ENCODE results near the gene CYP3A5. TPM values are rescaled to one million over a fixed set of nuclear protein-coding genes. Genes with fewer than 3 reads are reported as not detected.
"Not testable (repeated sequence)": the region's sequence is repeated elsewhere in the genome, so short reads cannot be mapped to it uniquely, and the experiment has no call there.

CYP3A5 gene
- total RNA-seq, 1 donor from 2014 or later = 1.0 TPM

GRCh38 chr7:99644431-99644830 lies 35.4 kb downstream of the CYP3A5 start:
- Histone ChIP-seq H3K36me3 (ENCODE audit: control insufficient read depth in 3 of 3, insufficient read depth in 3 of 3, low read length in 3 of 3) (peaks cover 4 to 16% (median 10%) of the 10 kb centered on the region in 3 donors), H3K9ac (ENCODE audit: low read depth in 1 of 3, low read length in 3 of 3) (no peak overlapping the region), H3K4me1 (ENCODE audit: control insufficient read depth in 3 of 3, insufficient read depth in 3 of 3, low read length in 3 of 3) (no peaks in the 10 kb centered on the region), H3K27me3 (ENCODE audit: control insufficient read depth in 3 of 3, insufficient read depth in 3 of 3, low read length in 3 of 3) (no peaks in the 10 kb centered on the region), H3K4me3 (ENCODE audit: low read length in 3 of 3) (no peak overlapping the region), H3K9me3 (ENCODE audit: control insufficient read depth in 3 of 3, low read length in 3 of 3) (no peaks in the 10 kb centered on the region), H3K27ac (ENCODE audit: low read depth, low read length) (no peak overlapping the region)

- H3K9ac ChIP-seq (ENCODE audit: low read depth in 1 of 3, low read length in 3 of 3) = no peak overlapping the region
- no peaks in the 10 kb centered on the region for H3K9me3 ChIP-seq (ENCODE audit: control insufficient read depth in 3 of 3, low read length in 3 of 3)
- no peak overlapping the region for H3K27ac ChIP-seq (ENCODE audit: low read depth, low read length)
- peaks cover 5 to 19% (median 15%) of the 10 kb centered on the region in 3 donors for H3K36me3 ChIP-seq (ENCODE audit: control insufficient read depth in 3 of 3, insufficient read depth in 3 of 3, low read length in 3 of 3)
- H3K27me3 ChIP-seq (ENCODE audit: control insufficient read depth in 3 of 3, insufficient read depth in 3 of 3, low read length in 3 of 3) = no peaks in the 10 kb centered on the region
- H3K4me1 ChIP-seq (ENCODE audit: control insufficient read depth in 3 of 3, insufficient read depth in 3 of 3, low read length in 3 of 3) = no peaks in the 10 kb centered on the region
- H3K4me3 ChIP-seq (ENCODE audit: low read length in 3 of 3) = no peak overlapping the region
Observed at GRCh38 chr7:99643464-99643863, 36.3 kb downstream of the CYP3A5 start.

- no peaks in the 10 kb centered on the region for H3K9me3 ChIP-seq (ENCODE audit: control insufficient read depth in 3 of 3, low read length in 3 of 3)
Observed at GRCh38 chr7:99642027-99642426, 37.8 kb downstream of the CYP3A5 start.

GRCh38 chr7:99639267-99639666 lies 40.5 kb downstream of the CYP3A5 start:
- H3K27ac ChIP-seq (ENCODE audit: low read depth, low read length) = no peak overlapping the region
- no peak overlapping the region for H3K9ac ChIP-seq (ENCODE audit: low read depth in 1 of 3, low read length in 3 of 3)
- H3K4me3 ChIP-seq (ENCODE audit: low read length in 3 of 3) = no peak overlapping the region
- H3K36me3 ChIP-seq (ENCODE audit: control insufficient read depth in 3 of 3, insufficient read depth in 3 of 3, low read length in 3 of 3) = peaks cover 3 to 17% (median 15%) of the 10 kb centered on the region in 3 donors
- no peaks in the 10 kb centered on the region for H3K9me3 ChIP-seq (ENCODE audit: control insufficient read depth in 3 of 3, low read length in 3 of 3)
- H3K4me1 ChIP-seq (ENCODE audit: control insufficient read depth in 3 of 3, insufficient read depth in 3 of 3, low read length in 3 of 3) = no peaks in the 10 kb centered on the region
- H3K27me3 ChIP-seq (ENCODE audit: control insufficient read depth in 3 of 3, insufficient read depth in 3 of 3, low read length in 3 of 3) = no peaks in the 10 kb centered on the region

More at GRCh38 chr7:99642027-99642426, 37.8 kb downstream of the CYP3A5 start:
- Histone ChIP-seq H3K4me1 (ENCODE audit: control insufficient read depth in 3 of 3, insufficient read depth in 3 of 3, low read length in 3 of 3) (no peaks in the 10 kb centered on the region), H3K36me3 (ENCODE audit: control insufficient read depth in 3 of 3, insufficient read depth in 3 of 3, low read length in 3 of 3) (peaks cover 7 to 18% (median 18%) of the 10 kb centered on the region in 3 donors), H3K4me3 (ENCODE audit: low read length in 3 of 3) (no peak overlapping the region), H3K9ac (ENCODE audit: low read depth in 1 of 3, low read length in 3 of 3) (no peak overlapping the region), H3K27me3 (ENCODE audit: control insufficient read depth in 3 of 3, insufficient read depth in 3 of 3, low read length in 3 of 3) (no peaks in the 10 kb centered on the region), H3K27ac (ENCODE audit: low read depth, low read length) (no peak overlapping the region)

GRCh38 chr7:99638731-99639130 lies 41.1 kb downstream of the CYP3A5 start:
- Histone ChIP-seq H3K4me3 (ENCODE audit: low read length in 3 of 3) (no peak overlapping the region), H3K9ac (ENCODE audit: low read depth in 1 of 3, low read length in 3 of 3) (no peak overlapping the region), H3K27me3 (ENCODE audit: control insufficient read depth in 3 of 3, insufficient read depth in 3 of 3, low read length in 3 of 3) (no peaks in the 10 kb centered on the region), H3K4me1 (ENCODE audit: control insufficient read depth in 3 of 3, insufficient read depth in 3 of 3, low read length in 3 of 3) (no peaks in the 10 kb centered on the region), H3K36me3 (ENCODE audit: control insufficient read depth in 3 of 3, insufficient read depth in 3 of 3, low read length in 3 of 3) (peaks cover 3 to 18% (median 14%) of the 10 kb centered on the region in 3 donors), H3K9me3 (ENCODE audit: control insufficient read depth in 3 of 3, low read length in 3 of 3) (no peaks in the 10 kb centered on the region), H3K27ac (ENCODE audit: low read depth, low read length) (no peak overlapping the region)

- H3K9ac ChIP-seq (ENCODE audit: low read depth in 1 of 3, low read length in 3 of 3); H3K27ac ChIP-seq (ENCODE audit: low read depth, low read length); H3K27me3 ChIP-seq (ENCODE audit: control insufficient read depth in 3 of 3, insufficient read depth in 3 of 3, low read length in 3 of 3); H3K4me3 ChIP-seq (ENCODE audit: low read length in 3 of 3); H3K4me1 ChIP-seq (ENCODE audit: control insufficient read depth in 3 of 3, insufficient read depth in 3 of 3, low read length in 3 of 3); H3K9me3 ChIP-seq (ENCODE audit: control insufficient read depth in 3 of 3, low read length in 3 of 3): not testable (repeated sequence)
- H3K36me3 ChIP-seq (ENCODE audit: control insufficient read depth in 3 of 3, insufficient read depth in 3 of 3, low read length in 3 of 3) = peaks cover 5 to 12% (median 10%) of the 10 kb centered on the region in 3 donors
Observed at GRCh38 chr7:99637414-99637813, 42.4 kb downstream of the CYP3A5 start.

- H3K27me3 ChIP-seq (ENCODE audit: control insufficient read depth in 3 of 3, insufficient read depth in 3 of 3, low read length in 3 of 3) = no peaks in the 10 kb centered on the region
- peaks cover 30 to 49% (median 45%) of the 10 kb centered on the region in 3 donors for H3K36me3 ChIP-seq (ENCODE audit: control insufficient read depth in 3 of 3, insufficient read depth in 3 of 3, low read length in 3 of 3)
- peak overlapping the region; percentile 54 for H3K27ac ChIP-seq (ENCODE audit: low read depth, low read length)
- no peak overlapping the region for H3K4me3 ChIP-seq (ENCODE audit: low read length in 3 of 3)
- H3K4me1 ChIP-seq (ENCODE audit: control insufficient read depth in 3 of 3, insufficient read depth in 3 of 3, low read length in 3 of 3) = peaks cover 5 to 9% (median 5%) of the 10 kb centered on the region in 3 donors
- H3K9ac ChIP-seq (ENCODE audit: low read depth in 1 of 3, low read length in 3 of 3) = no peak overlapping the region
- no peaks in the 10 kb centered on the region for H3K9me3 ChIP-seq (ENCODE audit: control insufficient read depth in 3 of 3, low read length in 3 of 3)
Observed at GRCh38 chr7:99631295-99632109, 48.3 kb downstream of the CYP3A5 start.

- H3K36me3 ChIP-seq (ENCODE audit: control insufficient read depth in 3 of 3, insufficient read depth in 3 of 3, low read length in 3 of 3) = peaks cover 46 to 67% (median 63%) of the 10 kb centered on the region in 3 donors
- H3K9me3 ChIP-seq (ENCODE audit: control insufficient read depth in 3 of 3, low read length in 3 of 3) = no peaks in the 10 kb centered on the region
- H3K4me3 ChIP-seq (ENCODE audit: low read length in 3 of 3) = no peak overlapping the region
- peaks cover 5 to 9% (median 5%) of the 10 kb centered on the region in 3 donors for H3K4me1 ChIP-seq (ENCODE audit: control insufficient read depth in 3 of 3, insufficient read depth in 3 of 3, low read length in 3 of 3)
- no peaks in the 10 kb centered on the region for H3K27me3 ChIP-seq (ENCODE audit: control insufficient read depth in 3 of 3, insufficient read depth in 3 of 3, low read length in 3 of 3)
- H3K27ac ChIP-seq (ENCODE audit: low read depth, low read length) = no peak overlapping the region
- H3K9ac ChIP-seq (ENCODE audit: low read depth in 1 of 3, low read length in 3 of 3) = no peak overlapping the region
Observed at GRCh38 chr7:99629643-99630042, 50.2 kb downstream of the CYP3A5 start.

GRCh38 chr7:99628471-99629465 lies 51.0 kb downstream of the CYP3A5 start:
- H3K36me3 ChIP-seq (ENCODE audit: control insufficient read depth in 3 of 3, insufficient read depth in 3 of 3, low read length in 3 of 3) = peaks cover 55 to 73% (median 69%) of the 10 kb centered on the region in 3 donors
- H3K9ac ChIP-seq (ENCODE audit: low read depth in 1 of 3, low read length in 3 of 3) = no peak overlapping the region
- H3K4me3 ChIP-seq (ENCODE audit: low read length in 3 of 3) = no peak overlapping the region
- no peaks in the 10 kb centered on the region for H3K9me3 ChIP-seq (ENCODE audit: control insufficient read depth in 3 of 3, low read length in 3 of 3)
- no peaks in the 10 kb centered on the region for H3K27me3 ChIP-seq (ENCODE audit: control insufficient read depth in 3 of 3, insufficient read depth in 3 of 3, low read length in 3 of 3)
- peaks cover 5 to 9% (median 5%) of the 10 kb centered on the region in 3 donors for H3K4me1 ChIP-seq (ENCODE audit: control insufficient read depth in 3 of 3, insufficient read depth in 3 of 3, low read length in 3 of 3)
- H3K27ac ChIP-seq (ENCODE audit: low read depth, low read length) = no peak overlapping the region

Data from skeletal muscle tissue (tissue), 4 donors.